Nephron progenitor cell (in vitro differentiated cells): ENCODE data around the gene CNTN5.

Source experiments
- DNase-seq: peaks from one replicate; pipeline ENCODE4 v3.0.0; 2021
- H3K27ac Mint-ChIP-seq: 2 replicates; pipeline ENCODE4 v1.8.0; 2021; ENCODE audit warnings: mild to moderate bottlenecking, moderate library complexity, mixed read lengths
- H3K27me3 Mint-ChIP-seq: 2 replicates; pipeline ENCODE4 v1.8.0; 2021; ENCODE audit warnings: mild to moderate bottlenecking, low read depth, mixed read lengths; ENCODE audit not compliant: poor library complexity
- H3K36me3 Mint-ChIP-seq: 2 replicates; pipeline ENCODE4 v1.8.0; 2021; ENCODE audit warnings: low read depth, mixed read lengths
- H3K4me1 Mint-ChIP-seq: 2 replicates; pipeline ENCODE4 v1.8.0; 2021; ENCODE audit warnings: mixed read lengths
- H3K4me3 Mint-ChIP-seq: 2 replicates; pipeline ENCODE4 v1.8.0; 2021; ENCODE audit warnings: mild to moderate bottlenecking, moderate library complexity, mixed read lengths
- H3K9me3 Mint-ChIP-seq: 2 replicates; pipeline ENCODE4 v1.8.0; 2021; ENCODE audit warnings: mild to moderate bottlenecking, moderate library complexity, mixed read lengths
- TF ChIP-seq, protein P1 (sequence below): fragments of 200-600 bp; sonication (generic); IDR thresholded peaks from 2 replicates; pipeline ENCODE4 v1.5.0; 2021; ENCODE audit warnings: antibody characterized with exemption

Gene CNTN5

GRCh38 chr11:99918761-99919160 is 898.0 kb downstream of the CNTN5 start:
- Mint-ChIP-seq H3K4me3 (no peak overlapping the region), H3K4me1 (no peaks in the 10 kb centered on the region)

GRCh38 chr11:99920956-99921355 is 900.2 kb downstream of the CNTN5 start:
- no peak for DNase-seq
- Mint-ChIP-seq H3K9me3 (peaks cover 10% of the 10 kb centered on the region), H3K27me3 (peaks cover 4% of the 10 kb centered on the region), H3K4me1 (no peaks in the 10 kb centered on the region), H3K27ac (no peak overlapping the region), H3K4me3 (no peak overlapping the region), H3K36me3 (no peaks in the 10 kb centered on the region)
- TF ChIP-seq, protein P1, sequence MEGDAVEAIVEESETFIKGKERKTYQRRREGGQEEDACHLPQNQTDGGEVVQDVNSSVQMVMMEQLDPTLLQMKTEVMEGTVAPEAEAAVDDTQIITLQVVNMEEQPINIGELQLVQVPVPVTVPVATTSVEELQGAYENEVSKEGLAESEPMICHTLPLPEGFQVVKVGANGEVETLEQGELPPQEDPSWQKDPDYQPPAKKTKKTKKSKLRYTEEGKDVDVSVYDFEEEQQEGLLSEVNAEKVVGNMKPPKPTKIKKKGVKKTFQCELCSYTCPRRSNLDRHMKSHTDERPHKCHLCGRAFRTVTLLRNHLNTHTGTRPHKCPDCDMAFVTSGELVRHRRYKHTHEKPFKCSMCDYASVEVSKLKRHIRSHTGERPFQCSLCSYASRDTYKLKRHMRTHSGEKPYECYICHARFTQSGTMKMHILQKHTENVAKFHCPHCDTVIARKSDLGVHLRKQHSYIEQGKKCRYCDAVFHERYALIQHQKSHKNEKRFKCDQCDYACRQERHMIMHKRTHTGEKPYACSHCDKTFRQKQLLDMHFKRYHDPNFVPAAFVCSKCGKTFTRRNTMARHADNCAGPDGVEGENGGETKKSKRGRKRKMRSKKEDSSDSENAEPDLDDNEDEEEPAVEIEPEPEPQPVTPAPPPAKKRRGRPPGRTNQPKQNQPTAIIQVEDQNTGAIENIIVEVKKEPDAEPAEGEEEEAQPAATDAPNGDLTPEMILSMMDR = no peak

More at GRCh38 chr11:99918761-99919160, 898.0 kb downstream of the CNTN5 start:
- TF ChIP-seq, protein P1 = no peak
- Mint-ChIP-seq H3K9me3 (peaks cover 10% of the 10 kb centered on the region), H3K27ac (no peak overlapping the region), H3K27me3 (peaks cover 6% of the 10 kb centered on the region), H3K36me3 (no peaks in the 10 kb centered on the region)
- no peak for DNase-seq

DNA sequence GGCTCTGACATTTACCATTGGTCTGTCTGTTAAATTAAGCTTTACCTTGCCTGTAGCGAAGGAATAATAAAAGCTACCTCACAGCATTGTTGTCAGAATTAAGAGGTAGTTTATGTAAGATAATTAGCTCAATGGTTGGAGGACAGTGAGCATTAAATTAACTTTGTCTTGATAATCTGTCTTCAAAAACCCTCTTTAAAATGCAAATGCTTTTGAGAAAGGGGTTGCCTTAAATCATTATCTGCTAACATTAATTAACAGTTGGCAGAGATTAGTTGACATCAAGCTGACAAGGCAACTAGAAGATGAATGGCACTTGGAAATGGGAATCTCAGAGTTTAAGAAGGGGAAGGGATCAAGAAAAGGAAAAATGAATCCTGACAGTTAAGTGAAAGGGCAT is 905.2 kb downstream of the CNTN5 start:
- H3K27me3 Mint-ChIP-seq = peaks cover 3% of the 10 kb centered on the region
- no peak overlapping the region for H3K27ac Mint-ChIP-seq
- H3K4me1 Mint-ChIP-seq = no peaks in the 10 kb centered on the region
- peaks cover 16% of the 10 kb centered on the region for H3K9me3 Mint-ChIP-seq
- H3K4me3 Mint-ChIP-seq = no peak overlapping the region
- TF ChIP-seq, protein P1 = no peak
- no peaks in the 10 kb centered on the region for H3K36me3 Mint-ChIP-seq
- no peak for DNase-seq

GRCh38 chr11:99932684-99933083 is 911.9 kb downstream of the CNTN5 start:
- Mint-ChIP-seq H3K9me3 (peaks cover 12% of the 10 kb centered on the region), H3K4me1 (peaks cover 5% of the 10 kb centered on the region), H3K27me3 (no peaks in the 10 kb centered on the region), H3K27ac (no peak overlapping the region), H3K36me3 (no peaks in the 10 kb centered on the region), H3K4me3 (no peak overlapping the region)
- TF ChIP-seq, protein P1 = no peak
- DNase-seq = no peak

DNA sequence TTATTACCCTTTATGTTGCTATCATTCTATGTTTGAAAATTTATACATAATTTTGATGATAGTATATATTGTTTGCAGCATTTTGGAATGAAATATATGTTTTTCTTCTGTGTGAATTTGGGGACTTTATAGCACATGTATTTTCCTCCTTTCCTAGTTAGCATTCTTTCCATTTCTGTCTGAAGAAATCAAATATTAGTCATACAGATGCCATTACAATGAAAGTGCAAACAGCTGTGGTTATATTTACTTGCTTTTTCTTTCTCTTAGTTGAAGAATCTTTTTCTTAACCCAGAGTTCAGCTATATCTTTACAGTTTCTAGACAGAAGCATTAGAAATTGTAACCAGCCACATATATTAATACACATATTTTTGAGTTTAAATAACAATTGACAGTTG is 913.3 kb downstream of the CNTN5 start:
- Mint-ChIP-seq H3K9me3 (peaks cover 4% of the 10 kb centered on the region), H3K4me3 (no peak overlapping the region), H3K27me3 (no peaks in the 10 kb centered on the region), H3K4me1 (peaks cover 5% of the 10 kb centered on the region), H3K36me3 (no peaks in the 10 kb centered on the region), H3K27ac (no peak overlapping the region)
- DNase-seq = no peak
- TF ChIP-seq, protein P1 = no peak

- H3K9me3 Mint-ChIP-seq = no peaks in the 10 kb centered on the region
- H3K27ac Mint-ChIP-seq = no peak overlapping the region
- no peaks in the 10 kb centered on the region for H3K27me3 Mint-ChIP-seq
- H3K4me1 Mint-ChIP-seq = peaks cover 5% of the 10 kb centered on the region
- no peak overlapping the region for H3K4me3 Mint-ChIP-seq
- TF ChIP-seq, protein P1 = no peak
- H3K36me3 Mint-ChIP-seq = no peaks in the 10 kb centered on the region
- peak; percentile 7 for DNase-seq
Measured at GRCh38 chr11:99937330-99937729, 916.6 kb downstream of the CNTN5 start.
